Measurements from ENCODE around the gene NPY4R.
"Not testable (repeated sequence)": the region's sequence is repeated elsewhere in the genome, so short reads cannot be mapped to it uniquely, and the experiment has no call there.

NPY4R gene, protein sequence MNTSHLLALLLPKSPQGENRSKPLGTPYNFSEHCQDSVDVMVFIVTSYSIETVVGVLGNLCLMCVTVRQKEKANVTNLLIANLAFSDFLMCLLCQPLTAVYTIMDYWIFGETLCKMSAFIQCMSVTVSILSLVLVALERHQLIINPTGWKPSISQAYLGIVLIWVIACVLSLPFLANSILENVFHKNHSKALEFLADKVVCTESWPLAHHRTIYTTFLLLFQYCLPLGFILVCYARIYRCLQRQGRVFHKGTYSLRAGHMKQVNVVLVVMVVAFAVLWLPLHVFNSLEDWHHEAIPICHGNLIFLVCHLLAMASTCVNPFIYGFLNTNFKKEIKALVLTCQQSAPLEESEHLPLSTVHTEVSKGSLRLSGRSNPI

GRCh38 chr10:46465765-46466164, at the start of gene NPY4R:
NPY4R (minus strand) TSS chr10:46465958; CDS start chr10:46462635, 3,323 bp downstream.
- not testable (repeated sequence) for DNase-seq

DNA sequence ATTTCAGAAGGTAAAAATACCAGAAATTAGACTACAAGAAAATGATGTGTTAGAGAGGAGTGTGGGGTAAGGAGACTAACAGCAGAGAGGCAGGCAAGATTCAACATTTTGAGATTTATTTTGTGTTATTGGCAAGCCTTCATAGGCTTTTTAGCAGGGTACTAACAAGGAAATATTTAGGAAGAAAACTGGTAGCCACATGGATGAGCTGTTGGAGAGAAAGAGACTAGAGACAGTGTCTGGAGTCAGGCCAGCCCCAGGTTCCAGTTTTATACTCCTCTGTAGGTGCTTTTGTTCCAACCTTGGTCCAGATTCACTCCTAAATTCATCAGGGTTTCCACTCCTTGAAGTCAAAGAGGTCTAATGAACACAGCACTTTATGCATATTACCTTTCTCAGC, 49.6 kb upstream of the NPY4R start:
- no peak for DNase-seq

DNA sequence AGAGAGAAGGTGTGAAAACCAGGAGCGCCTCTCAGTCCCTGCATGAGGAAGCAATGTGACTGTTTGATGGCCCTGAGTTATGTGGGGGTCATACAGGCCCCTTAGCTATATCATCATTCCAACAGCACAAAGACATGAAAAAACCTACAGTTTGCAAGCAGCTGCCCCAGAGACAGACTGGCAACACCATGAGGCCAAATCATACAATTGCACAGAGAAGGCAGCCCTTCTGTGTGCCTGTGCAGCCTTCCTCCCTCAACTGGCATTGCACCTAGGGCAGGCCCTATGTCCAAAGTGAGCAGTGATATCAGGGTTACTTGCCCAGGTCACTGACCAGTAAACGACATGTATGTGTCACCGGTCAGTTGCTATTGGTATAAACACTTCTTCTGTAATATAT, 49.1 kb upstream of the NPY4R start:
- no peak for DNase-seq

DNA sequence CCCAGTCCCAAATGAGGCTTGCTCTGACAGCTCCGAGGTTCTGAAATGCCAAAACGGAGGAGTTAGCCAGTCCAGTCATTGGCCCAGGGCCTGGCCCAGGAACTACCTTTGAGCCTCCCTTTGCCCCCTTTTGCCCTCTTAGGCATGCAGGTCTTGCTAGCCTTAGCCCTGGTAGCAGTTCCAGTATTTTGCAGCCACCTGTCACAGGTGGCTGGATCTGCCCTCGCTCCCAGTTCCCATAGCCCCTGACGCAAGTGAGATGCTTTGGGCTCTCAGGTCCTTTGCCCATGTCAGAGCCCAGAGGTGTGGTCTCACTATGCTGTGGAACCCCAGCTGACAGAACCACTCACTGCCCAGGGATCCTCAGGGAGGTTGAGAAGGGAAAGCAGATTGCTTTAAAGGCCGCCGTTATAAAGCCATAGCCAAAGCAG, 48.7 kb upstream of the NPY4R start:
- DNase-seq: no peak

DNA sequence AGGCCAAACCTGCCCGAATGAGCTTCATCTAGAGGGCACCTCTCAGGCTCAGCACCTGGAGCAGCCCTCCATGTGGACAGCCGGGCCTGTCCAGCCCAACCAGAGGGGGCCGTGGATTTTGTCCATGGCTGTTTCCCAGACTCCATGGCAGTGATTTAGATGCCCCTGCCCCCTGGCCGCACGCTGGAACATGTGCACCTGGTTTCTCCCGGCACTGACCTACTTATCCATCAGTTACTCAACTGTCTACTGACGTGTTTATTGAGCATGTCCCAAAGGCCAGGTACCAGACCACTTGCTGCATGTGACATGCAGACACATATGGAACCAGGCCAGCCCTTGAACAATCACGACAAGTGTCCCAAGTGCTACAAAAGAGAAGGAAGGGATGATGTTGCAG, 47.6 kb upstream of the NPY4R start:
- not testable (repeated sequence) for DNase-seq

DNA sequence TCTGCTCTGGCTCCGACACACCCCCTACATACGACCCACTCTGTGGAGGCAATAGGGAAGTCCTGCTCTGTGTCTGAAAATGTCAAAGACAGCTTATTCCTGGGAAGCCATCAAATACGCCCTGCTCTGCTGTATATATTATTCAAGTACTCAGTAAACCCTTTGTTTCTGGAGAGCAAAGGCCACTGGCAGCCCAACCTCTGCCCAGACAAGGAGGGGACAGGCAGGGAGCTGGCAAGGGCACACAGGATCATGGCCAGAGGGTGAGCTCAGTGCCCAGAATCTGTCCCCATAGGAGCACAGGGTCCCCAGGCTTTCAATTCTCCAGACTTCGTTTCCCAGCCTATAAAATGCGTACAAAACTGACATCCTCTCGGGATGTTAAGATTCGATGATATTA, 47.0 kb upstream of the NPY4R start:
- not testable (repeated sequence) for DNase-seq

DNA sequence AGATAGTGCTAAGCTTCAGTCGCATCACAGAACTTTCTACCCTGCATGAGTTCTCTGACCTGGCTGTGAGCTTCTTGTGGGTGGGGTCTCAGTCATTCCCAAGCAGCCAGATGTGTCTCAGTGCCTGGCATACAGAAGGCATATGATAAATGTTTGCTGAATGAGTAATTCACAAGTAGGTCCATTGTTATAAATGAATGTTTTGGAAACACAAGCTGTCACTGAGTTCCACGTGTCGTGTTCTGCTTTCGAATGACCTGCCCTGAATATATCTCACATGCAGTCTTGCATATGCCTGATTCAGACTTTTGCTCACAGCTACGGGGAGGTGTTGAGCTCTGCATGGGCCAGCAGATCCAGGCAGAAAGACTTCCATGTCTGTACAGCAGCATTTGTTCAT, 46.2 kb upstream of the NPY4R start:
- not testable (repeated sequence) for DNase-seq

DNA sequence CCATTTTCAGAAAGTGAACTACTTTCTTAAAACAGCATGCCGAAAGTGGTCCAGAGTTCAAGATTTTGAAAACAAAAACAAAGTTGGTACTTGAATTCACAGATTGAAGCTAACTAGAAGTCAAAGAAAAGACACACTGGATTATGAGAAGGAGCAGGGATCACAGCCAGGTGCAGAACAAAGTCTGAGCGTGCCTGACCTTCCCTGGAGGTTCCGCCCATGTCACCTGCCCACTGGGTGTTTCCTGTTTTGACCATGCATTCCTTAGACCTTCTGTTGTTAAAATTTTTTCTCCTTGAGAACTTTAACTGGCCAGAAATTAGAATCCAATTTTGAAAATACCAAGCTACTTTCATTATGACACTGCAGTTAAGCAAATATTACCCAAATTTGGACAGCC, 34.2 kb upstream of the NPY4R start:
- not testable (repeated sequence) for DNase-seq

DNA sequence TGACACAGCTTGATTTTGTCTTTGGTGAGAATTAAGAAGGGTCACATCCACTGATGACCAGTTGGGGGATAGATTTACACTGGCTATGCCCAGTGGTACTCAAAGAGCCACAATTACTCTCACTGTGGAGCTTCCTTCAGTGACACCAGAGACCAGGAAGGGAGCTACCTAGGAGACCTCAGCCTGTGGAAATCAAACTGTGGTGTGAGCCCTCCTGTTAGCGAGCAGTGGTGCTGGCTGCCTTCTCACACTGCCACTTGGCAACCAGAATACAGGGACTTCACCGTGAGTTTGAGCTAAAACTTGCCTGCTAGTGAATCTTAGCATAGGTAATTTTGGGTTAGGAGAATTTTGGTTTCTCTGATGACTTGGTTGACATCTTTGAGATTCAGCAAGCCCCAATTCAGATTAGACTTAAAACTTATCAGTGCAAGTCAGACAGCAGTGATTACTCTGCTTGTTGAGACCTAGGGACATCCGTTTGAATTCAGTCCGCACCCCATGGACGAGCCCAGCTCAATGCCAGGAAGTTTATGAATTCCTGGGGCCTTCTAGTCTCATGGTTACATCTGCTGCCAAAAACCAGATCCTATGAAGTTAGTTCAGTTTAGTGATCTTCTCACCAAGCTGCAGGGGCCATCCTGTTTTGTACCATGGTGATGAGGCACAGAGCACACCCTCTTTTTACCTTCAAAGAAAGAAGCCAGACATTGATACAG, 33.4 kb upstream of the NPY4R start:
- not testable (repeated sequence) for DNase-seq

DNA sequence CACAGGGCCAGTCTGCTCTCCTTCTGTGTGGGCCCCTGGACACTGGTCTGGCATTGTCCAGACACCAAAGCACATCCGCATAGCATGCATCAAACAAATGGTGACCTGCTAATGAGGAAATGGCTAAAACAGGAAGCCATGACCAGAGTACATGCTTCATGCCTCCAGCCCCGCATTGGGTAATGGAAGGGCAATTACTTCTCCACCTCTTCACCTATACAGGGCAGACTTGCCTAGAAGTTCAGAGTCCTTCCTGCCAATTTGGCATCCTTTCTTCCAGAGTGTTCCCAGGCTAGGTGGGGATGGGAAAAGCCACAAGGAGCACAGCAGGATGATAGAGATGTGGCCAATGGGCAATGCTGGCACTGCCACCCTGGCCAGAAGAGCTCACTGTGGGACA, 32.1 kb upstream of the NPY4R start:
- not testable (repeated sequence) for DNase-seq

- not testable (repeated sequence) for DNase-seq
These were observed 31.6 kb upstream of the NPY4R start for GRCh38 chr10:46497401-46497800.

DNA sequence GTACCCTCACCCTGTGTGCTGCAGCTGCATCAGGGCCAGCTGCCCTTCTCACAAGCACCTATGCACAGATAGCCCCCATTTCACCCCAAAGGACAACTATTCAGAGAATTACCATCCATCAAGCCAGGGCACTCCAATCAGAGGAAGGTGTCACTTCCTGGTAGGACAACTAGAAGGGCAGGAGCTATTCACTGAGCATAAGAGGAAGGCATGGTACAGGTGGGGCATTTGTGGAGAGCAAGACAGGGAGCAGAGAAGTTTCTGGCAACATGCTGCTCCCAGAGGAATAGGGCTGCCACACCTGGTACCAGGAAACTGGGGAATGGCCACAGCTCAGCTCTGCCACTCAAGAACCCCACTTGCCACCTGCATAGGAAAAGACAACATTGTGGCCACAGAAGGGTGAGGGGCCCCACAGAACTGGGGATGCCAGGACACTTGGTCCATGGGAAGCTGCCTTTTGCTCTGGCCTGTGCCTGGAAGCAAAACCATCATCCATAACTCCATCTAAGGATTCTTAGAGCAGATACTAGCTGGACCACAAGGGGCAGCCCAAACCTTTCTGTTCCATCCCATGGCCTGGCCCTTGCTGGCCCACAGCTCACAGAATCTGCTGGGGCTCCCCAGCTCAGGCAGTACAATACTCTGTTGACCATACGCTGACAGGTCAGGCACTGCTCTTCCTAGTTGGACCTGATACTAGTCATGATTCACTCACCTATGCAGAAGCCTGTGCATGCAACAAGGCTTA, 25.8 kb upstream of the NPY4R start:
- not testable (repeated sequence) for DNase-seq

- not testable (repeated sequence) for DNase-seq
These were observed 24.5 kb upstream of the NPY4R start for GRCh38 chr10:46490285-46490684.

DNA sequence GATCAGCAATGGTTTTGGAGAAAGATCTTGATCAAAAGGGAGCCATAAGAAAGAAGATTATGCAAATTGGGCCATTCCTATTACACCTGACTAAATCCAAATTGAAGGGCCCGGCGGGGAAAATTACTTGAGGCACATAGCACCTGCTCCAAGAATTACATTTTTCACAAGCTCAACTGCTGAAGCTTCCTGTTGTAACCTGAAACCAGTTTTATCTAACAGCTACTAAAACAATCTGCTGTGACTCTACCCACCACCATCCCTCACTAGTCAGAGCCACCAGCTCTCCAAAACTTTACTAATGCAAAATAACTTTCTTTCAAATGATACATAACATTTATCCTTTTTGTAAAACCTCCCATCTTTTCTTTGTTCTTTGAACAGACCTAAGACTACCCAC, 20.7 kb upstream of the NPY4R start:
- DNase-seq: not testable (repeated sequence)

DNA sequence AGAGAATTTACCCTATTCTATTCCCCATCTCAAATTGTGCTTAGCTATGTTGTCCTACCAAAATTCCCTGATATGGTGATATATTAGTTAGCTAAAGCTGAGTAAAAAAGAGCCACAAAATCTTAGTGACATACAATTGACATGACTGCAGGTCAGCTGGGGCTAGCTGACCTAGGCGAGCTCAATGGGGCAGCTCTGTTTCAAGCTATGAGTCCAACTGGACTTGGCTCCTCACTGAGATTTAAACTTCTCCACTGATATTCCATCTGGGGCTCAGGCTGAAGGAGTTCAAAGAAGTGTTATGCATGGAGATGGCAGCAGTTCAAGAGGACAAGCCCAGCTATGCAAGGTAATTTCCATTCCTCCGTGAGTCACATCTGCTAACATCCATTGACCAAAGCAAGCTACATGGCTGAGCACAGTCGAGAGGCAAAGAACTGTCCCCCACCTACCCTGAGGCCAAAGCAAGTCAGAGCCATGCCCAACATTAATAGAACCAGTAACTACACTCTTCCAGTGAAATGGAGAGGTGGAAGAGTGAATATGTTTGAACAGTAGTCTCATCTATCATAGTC, 9.1 kb upstream of the NPY4R start:
- not testable (repeated sequence) for DNase-seq

GRCh38 chr10:46473758-46474157, 8.0 kb upstream of the NPY4R start:
- not testable (repeated sequence) for DNase-seq

GRCh38 chr10:46470134-46470533, 4.4 kb upstream of the NPY4R start:
- DNase-seq: not testable (repeated sequence)

GRCh38 chr10:46468119-46468809, 2.5 kb upstream of the NPY4R start:
- DNase-seq: not testable (repeated sequence)

DNA sequence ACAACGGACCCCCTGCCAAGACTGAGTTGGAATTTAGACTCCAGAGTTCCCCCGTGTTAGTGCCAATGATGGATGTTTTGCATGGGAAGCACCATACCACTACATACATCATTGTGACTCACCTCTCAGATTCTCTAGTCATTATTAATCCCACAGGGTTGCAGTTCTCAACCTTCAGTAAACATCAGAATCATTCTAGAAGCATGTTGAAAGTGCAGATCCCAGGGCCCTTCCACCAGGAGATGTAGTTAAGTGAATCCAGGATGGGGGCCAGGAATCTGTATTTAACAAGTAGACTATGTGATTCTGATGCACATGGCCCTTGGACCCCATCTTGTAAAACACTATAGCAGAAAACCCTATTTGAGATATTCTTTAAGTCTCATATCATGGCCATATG, 2.1 kb downstream of the NPY4R start:
- DNase-seq: not testable (repeated sequence)

GRCh38 chr10:46462276-46462675, 3.5 kb downstream of the NPY4R start:
- not testable (repeated sequence) for DNase-seq

DNA sequence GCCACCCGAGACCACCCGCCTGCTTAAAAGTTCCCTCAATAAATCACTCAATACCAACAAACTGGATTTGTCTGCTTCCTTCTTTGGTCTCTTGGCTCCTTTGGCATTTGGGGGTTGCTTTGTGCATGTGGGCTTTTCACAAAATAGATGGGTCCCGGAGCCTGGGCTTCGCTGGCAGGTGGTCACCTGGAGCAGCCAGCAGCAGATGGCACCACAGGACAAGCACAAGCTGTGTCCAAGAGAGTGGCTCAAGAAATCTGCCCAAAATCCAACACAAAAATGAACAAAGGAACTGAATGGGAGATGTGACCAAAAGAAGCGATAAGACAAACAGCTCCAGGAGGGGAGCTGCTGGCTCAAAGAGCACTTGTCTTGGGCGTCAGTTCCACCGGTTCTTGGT, 6.2 kb downstream of the NPY4R start:
- DNase-seq: not testable (repeated sequence)

DNA sequence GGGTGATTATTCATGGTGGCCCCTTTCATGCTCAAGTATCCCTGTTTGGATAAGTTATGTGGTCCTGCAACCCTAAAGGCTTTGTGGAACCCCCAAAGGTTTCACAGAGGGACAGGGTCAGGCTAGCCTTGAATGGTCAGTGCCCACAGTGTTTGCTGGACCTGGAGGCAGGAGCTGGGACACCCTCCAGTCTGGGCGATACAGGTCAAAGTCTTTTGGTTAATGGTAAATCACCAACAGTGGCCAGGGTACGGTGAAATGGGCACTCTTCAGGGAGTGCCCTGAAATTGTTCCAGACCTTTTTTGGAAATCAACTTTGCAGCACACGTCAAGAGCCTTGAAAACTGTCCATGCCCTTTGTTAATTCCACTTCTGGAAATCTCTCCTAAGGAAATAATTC, 8.7 kb downstream of the NPY4R start:
- not testable (repeated sequence) for DNase-seq
